ENCODE results near the gene SKA1.

The SKA1 gene

DNA sequence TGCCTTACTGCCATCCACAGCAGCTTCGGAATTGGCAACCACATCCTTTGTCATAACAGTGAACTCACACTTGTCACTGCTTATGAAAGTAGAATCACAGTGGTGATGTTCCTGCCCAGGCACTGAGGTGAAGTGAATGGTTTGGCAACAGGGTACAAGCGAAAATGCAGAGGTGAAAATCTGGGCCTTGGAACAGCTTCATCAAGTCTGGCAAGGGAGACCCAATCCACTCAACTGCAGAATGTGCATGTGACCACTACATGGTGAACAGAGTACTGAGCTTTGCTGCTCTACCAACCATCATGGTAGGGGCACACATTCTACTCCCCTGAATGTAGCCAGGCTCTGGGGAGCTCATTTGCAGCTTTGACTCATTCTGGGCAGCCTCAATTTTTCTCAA lies 15.0 kb upstream of the SKA1 start:
- TF ChIP-seq, protein P1, sequence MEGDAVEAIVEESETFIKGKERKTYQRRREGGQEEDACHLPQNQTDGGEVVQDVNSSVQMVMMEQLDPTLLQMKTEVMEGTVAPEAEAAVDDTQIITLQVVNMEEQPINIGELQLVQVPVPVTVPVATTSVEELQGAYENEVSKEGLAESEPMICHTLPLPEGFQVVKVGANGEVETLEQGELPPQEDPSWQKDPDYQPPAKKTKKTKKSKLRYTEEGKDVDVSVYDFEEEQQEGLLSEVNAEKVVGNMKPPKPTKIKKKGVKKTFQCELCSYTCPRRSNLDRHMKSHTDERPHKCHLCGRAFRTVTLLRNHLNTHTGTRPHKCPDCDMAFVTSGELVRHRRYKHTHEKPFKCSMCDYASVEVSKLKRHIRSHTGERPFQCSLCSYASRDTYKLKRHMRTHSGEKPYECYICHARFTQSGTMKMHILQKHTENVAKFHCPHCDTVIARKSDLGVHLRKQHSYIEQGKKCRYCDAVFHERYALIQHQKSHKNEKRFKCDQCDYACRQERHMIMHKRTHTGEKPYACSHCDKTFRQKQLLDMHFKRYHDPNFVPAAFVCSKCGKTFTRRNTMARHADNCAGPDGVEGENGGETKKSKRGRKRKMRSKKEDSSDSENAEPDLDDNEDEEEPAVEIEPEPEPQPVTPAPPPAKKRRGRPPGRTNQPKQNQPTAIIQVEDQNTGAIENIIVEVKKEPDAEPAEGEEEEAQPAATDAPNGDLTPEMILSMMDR (IDR thresholded peaks at IDR 0.05; ENCODE audit: control extremely low read depth, extremely low read depth, low read depth, missing control alignments): no peak
- no peak for DNase-seq (ENCODE audit: extremely low spot score)
- ChIA-PET CTCF (interaction anchor here (0.8 to 2.3 kb wide), 9 partner anchors 15 to 165 kb away, joined by 3 to 14 read pairs (median 3); partner anchors contain the start of genes MYO5B and SKA1), POLR2A (no interaction called here)

DNA sequence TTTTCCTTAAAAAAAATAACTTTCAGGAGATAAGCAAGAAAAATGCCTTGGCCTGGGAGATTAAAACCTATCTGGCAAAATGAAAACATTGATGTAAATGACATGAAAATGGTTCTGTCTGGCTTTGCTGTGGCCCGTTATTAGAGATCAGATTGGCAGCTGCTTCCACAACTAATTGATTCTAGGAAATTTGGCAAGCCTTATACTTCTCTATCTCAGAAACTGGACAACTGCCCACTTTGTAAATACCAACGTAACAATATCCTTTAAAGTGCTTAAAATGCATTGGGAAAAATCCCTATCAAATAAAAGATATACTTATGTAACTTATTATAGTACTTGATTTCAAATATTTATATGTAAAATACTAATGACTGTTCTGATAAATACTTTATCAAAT lies 14.2 kb upstream of the SKA1 start:
- no peak for DNase-seq (ENCODE audit: extremely low spot score)
- TF ChIP-seq, protein P1 (IDR thresholded peaks at IDR 0.05; ENCODE audit: control extremely low read depth, extremely low read depth, low read depth, missing control alignments): no peak
- POLR2A ChIA-PET: no interaction called here
- CTCF ChIA-PET: interaction anchor here (1.2 to 2.3 kb wide), 3 partner anchors 93 to 165 kb away, joined by 3 to 14 read pairs (median 5); partner anchors contain the start of gene MYO5B

DNA sequence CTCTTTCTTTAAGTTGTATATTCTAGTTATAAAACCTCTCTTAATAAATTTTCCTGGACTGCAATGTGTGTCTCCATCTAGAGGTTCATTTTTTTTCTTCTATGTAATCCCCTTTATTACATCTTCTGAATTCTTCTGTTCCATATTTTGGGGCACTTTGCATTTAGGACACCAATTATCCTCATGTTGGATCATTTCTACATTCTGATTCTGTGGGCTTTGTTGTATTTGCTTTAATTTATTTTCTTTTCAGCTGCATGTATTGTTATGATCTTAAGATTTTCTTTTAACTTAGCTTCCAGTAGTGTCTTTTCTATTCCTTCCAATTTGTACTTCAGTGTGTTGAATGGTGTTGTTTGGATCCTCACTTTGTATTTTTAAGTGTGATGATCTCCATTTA lies 5.2 kb upstream of the SKA1 start:
- ChIA-PET POLR2A (no interaction called here), CTCF (interaction anchor here (1.1 kb wide), 1 partner anchor 12 kb away, joined by 3 read pairs; no protein-coding TSS in a partner anchor)
- no peak for DNase-seq (ENCODE audit: extremely low spot score)
- TF ChIP-seq, protein P1 (IDR thresholded peaks at IDR 0.05; ENCODE audit: control extremely low read depth, extremely low read depth, low read depth, missing control alignments): no peak

DNA sequence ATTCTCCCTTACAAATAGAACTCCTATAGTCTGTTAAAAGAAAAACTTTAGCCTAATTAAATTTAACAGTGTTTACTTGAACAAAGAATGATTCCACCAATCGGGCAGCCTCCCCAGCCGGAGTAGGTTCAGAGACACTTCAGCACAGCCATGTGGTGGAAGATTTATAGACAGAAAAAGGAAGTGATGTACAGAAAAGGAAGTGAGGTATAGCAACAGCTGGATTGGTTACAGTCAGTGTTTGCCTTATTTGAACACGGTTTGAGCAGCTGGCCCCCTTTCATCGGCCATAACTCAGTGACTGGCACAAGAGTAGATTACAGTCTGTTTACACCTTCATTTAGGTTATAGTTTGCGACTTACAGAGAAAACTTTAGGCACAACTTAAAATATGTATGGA lies 2.1 kb upstream of the SKA1 start:
- ChIA-PET CTCF (interaction anchor here (0.9 to 2.5 kb wide), 3 partner anchors 10 to 18 kb away, joined by 3 to 13 read pairs (median 3); no protein-coding TSS in a partner anchor), POLR2A (no interaction called here)
- no peak for DNase-seq (ENCODE audit: extremely low spot score)
- TF ChIP-seq, protein P1 (IDR thresholded peaks at IDR 0.05; ENCODE audit: control extremely low read depth, extremely low read depth, low read depth, missing control alignments): no peak

DNA sequence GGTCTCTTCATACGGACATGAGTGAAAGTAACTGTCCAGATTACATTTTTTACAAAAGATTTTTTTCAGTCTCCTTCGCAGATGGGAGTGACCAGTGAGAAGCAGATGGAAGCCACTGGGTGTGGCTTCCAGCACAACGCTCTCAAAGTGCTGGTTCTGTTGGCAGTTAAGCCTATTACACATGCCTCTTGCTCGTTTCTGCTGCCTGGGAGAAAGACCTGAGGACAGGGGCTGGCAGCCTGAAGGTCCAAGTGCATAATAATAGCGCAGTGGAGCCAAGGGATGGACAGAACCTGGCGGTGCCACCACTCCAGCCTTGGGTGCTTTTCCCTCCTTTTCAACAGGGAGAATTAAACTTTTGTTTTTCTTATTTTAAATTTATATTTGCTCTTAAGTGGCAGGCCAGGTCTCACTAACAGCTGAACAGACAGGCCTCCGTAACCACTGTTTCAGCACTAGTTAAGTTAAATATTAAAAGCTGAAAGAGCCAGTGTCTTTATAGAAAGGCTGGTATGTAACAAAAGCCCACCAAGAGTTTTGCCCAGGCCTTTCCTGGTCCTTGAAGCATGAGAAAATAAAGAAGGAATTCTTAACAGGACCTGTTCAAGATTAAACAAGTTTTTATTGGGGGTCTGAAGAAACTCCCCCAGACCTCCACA lies 1.2 kb upstream of the SKA1 start:
- no peak for DNase-seq (ENCODE audit: extremely low spot score)
- CTCF ChIA-PET: interaction anchor here (1.0 to 1.9 kb wide), 5 partner anchors 9 to 156 kb away, joined by 3 to 19 read pairs (median 3); no protein-coding TSS in a partner anchor
- POLR2A ChIA-PET: no interaction called here
- TF ChIP-seq, protein P1 (IDR thresholded peaks at IDR 0.05; ENCODE audit: control extremely low read depth, extremely low read depth, low read depth, missing control alignments): no peak

DNA sequence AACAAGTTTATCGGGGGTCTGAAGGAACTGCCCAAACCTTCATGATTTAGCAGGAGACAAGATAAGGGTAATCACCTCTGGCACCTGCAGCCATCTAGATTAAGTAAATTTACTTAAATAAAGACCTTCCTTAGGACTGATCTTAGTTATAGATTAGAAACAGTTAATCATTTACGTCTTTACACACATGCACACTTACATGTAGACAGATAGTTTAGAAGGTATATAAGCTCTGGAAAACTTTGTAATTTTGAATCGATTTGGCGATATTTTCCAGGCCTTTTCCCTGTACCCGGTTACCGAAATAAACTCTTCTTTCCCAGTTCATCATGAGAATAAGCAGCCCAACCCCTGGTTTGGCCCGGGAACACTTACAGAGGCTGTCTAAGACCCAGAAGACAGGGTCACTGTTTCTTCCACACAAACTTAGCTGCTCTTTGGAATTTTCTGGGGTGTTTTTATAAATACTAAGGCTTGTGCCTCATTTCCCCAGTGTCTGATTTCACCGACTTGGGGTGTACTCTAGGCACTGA lies 560 bp upstream of the SKA1 start:
- DNase-seq (ENCODE audit: extremely low spot score): no peak
- TF ChIP-seq, protein P1 (IDR thresholded peaks at IDR 0.05; ENCODE audit: control extremely low read depth, extremely low read depth, low read depth, missing control alignments): no peak
- ChIA-PET CTCF (interaction anchor here (1.0 to 1.9 kb wide), 5 partner anchors 10 to 157 kb away, joined by 3 to 19 read pairs (median 3); no protein-coding TSS in a partner anchor), POLR2A (interaction anchor here (1.2 kb wide), 1 partner anchor 93 kb away, joined by 3 read pairs; the partner anchor contains the start of gene MBD1)

Data from GM10248 (cell line).